Measurements from ENCODE around the gene DPF1.
A peak's percentile ranks its signal among the peaks of the same experiment; 100 is the strongest.

The DPF1 gene

GRCh38 chr19:38218204-38218603 is 5.8 kb downstream of the DPF1 start:
- DNase-seq (ENCODE audit: low read depth) = no peak
- no peak for TF ChIP-seq CTCF (IDR thresholded peaks at IDR 0.05; ENCODE audit: insufficient read depth, low read depth, low read length, missing control alignments)
- H3K4me3 ChIP-seq (ENCODE audit: low read length) = no peak overlapping the region

DNA sequence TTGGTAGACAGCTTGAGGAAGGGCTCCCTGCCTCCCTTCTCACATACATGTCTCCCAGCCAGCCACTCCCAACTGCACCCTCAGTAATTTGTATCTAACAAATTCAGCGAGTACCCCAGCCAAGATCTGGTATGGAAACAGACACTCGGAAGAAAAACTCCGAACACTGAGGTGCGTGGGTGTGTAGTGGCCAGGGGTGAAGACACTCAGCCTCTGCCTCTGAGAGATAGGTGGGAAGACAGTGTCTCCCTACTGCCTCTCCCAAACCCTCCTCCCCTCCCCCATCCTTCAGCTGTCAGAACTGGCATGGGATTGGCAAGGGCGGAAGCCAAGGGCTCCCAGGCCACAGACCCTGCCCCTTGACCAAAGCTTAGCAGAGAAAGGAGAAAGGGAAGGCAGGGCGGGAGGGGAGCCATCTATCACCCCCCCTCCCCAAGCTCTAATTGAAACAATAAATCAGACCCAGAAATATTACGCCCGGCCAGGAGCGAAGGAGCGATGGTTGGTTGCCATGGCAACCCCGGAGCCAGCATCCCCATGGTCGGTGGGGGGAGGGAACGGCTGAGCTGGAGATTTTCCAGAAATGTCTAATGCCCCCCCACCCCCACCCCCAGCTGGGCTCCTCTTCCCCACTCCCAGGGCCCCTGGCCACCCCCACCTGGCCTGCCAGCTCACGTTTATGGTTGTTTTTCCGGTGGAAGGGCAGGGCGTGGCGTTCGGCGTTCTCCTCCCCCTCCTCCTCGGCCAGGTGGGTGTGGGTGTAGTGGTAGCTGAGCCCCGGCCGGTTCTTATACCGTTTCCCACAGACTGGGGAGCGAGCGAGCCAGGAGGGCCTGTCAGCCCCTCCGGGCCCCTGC is 7.0 kb downstream of the DPF1 start:
- TF ChIP-seq CTCF (IDR thresholded peaks at IDR 0.05; ENCODE audit: insufficient read depth, low read depth, low read length, missing control alignments) = no peak
- H3K4me3 ChIP-seq (ENCODE audit: low read length) = no peak overlapping the region
- DNase-seq (ENCODE audit: low read depth) = no peak

DNA sequence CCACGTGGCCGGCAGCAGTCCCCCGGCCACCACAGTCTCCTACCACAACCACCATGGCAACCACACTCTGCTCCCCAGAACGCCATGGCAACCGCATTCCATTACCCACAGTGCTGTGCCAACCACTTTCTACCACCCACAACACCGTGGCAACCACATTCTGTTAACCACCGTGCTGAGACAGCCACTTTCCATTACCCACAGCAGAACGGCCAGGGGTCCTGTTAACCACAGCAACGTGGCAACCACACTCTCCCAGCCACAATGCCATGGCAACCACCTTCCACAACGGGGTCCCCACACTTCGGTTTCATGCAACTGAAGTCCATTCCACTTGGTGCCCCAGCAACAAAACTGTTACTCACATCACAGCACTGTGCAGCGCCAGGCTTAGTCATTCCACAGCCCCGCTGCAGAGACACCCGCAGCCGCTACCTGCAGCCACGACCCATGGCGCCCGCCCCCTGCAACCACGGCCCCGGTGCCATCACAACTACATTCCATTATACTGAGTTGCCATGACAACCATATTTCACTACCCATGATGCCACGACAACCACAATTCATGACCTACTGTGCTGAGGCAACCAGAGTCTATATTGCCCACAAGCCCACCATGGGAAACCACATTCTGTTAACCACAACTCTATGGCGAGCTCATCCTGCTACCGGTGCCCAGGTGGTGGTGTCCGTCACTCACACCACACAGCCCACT is 10.0 kb downstream of the DPF1 start:
- H3K4me3 ChIP-seq (ENCODE audit: low read length) = no peak overlapping the region
- peak; percentile 36 for DNase-seq (ENCODE audit: low read depth)
- no peak for TF ChIP-seq CTCF (IDR thresholded peaks at IDR 0.05; ENCODE audit: insufficient read depth, low read depth, low read length, missing control alignments)

DNA sequence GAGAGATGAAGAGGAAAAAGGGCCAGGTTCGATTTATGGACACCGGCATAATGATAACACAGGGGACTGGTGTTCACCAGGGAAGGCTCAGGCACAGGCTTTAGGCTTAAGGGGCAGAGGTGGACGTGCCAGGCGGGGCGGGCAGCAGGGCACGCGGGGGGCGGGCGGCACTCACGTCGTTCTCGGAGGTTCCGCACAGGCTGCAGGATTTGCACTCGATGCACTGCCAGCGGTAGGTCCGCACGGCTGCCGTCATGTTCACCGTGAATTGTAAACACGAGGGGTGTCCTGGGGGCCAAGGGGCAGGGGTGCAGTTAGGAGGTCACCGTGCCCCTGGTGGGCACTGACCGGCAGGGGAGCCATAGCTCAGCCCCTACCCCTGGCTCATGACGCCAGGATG is 10.6 kb downstream of the DPF1 start:
- no peak for TF ChIP-seq CTCF (IDR thresholded peaks at IDR 0.05; ENCODE audit: insufficient read depth, low read depth, low read length, missing control alignments)
- H3K4me3 ChIP-seq (ENCODE audit: low read length) = no peak overlapping the region
- no peak for DNase-seq (ENCODE audit: low read depth)

GRCh38 chr19:38211766-38212165 is 12.3 kb downstream of the DPF1 start:
- no peak for DNase-seq (ENCODE audit: low read depth)
- TF ChIP-seq CTCF (IDR thresholded peaks at IDR 0.05; ENCODE audit: insufficient read depth, low read depth, low read length, missing control alignments) = no peak
- H3K4me3 ChIP-seq (ENCODE audit: low read length) = no peak overlapping the region

GRCh38 chr19:38211151-38211591 is 12.9 kb downstream of the DPF1 start:
- no peak for TF ChIP-seq CTCF (IDR thresholded peaks at IDR 0.05; ENCODE audit: insufficient read depth, low read depth, low read length, missing control alignments)
- H3K4me3 ChIP-seq (ENCODE audit: low read length) = no peak overlapping the region
- no peak for DNase-seq (ENCODE audit: low read depth)

Data from epithelial cell of esophagus (primary cell).